22Rv1 (cell line): Measurements from ENCODE around the gene DOC2B.

Source experiments
- CTCF ChIP-seq: fragments of 450-650 bp; IDR thresholded peaks from 2 replicates; pipeline ENCODE4 v1.5.1; 2017; ENCODE audit warnings: mild to moderate bottlenecking
- ZFX ChIP-seq: fragments of 450-650 bp; IDR thresholded peaks from 2 replicates; pipeline ENCODE4 v1.6.1; 2017; ENCODE audit warnings: antibody characterized with exemption, borderline replicate concordance

GRCh38 chr17:172401-172800 lies 9.0 kb downstream of the DOC2B start:
- TF ChIP-seq CTCF (no peak), ZFX (no peak)
